Right forelimb (tissue), 1 donor: ENCODE data around the gene MICU2.
"Not testable (repeated sequence)": the region's sequence is repeated elsewhere in the genome, so short reads cannot be mapped to it uniquely, and the experiment has no call there.

ENCODE experiments used
- DNase-seq: peaks from one replicate; pipeline ENCODE4 v3.0.0-alpha.2; 2018

MICU2 gene

DNA sequence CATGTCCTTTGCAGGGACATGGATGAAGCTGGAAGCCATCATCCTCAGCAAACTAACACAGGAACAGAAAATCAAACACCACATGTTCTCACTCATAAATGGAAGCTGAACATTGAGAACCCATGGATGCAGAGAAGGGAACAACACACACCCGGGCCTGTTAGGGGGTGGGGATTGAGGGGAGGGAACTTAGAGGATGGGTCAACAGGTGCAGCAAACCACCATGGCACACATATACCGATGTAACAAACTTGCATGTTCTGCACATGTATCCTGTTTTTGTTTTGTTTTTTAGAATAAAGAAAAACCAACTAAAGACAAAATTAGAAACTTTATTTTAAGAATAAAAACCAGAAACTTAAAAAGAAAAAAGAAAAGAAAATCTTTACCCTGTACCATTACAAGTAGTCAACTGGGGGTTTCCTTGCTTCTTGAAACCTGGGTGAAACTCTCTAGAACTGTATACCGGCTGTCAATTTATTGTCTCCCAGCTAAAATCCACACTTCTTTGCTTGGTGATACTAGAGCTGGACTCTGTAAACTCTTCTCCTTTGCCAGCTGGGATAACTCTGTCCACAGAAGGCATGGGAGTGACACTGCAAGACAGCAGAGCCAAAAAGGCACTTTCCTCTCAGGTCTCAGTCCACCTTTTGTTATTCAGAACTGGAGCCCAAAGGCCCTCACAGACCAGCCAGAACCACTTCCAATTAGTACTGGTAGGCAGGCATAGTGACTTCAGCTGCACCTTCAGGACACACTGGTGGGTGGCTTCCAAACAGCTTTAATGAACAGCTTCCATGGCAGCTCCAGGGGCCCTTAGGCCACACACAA is 9.0 kb downstream of the MICU2 start:
- no peak for DNase-seq

DNA sequence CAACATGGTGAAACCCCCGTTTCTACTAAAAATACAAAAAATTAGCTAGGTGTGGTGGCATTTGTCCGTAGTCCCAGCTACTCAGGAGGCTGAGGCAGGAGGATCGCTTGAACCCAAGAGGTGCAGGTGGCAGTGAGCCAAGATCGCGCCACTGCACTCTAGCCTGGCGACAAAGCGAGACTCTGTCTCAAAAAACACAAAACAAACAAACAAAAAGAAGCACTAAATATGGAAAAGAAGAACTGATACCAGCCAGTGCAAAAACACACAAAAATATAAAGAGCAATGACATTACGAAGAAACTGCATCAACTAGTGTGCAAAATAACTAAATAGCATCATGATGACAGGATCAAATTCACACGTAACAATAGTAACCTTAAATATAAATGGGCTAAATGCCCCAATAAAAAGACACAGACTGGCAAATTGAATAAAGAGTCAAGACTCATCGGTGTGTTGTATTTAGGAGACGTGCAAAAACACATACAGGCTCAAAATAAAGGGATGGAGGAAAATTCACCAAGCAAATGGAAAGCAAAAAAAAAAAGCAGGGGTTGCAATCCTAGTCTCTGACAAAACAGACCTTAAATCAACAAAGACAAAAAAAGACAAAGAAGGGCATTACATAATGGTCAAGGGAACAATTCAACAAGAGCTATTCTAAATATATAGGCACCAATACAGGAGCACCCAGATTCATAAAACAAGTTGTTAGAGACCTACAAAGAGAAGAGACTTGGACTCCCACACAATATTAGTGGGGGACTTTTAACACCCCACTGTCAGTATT is 13.1 kb downstream of the MICU2 start:
- DNase-seq, result not testable (repeated sequence)

- DNase-seq, result no peak
Observed at GRCh38 chr13:21590231-21590630, 13.7 kb downstream of the MICU2 start.

- DNase-seq, result not testable (repeated sequence)
Observed at GRCh38 chr13:21589510-21589909, 14.5 kb downstream of the MICU2 start.

DNA sequence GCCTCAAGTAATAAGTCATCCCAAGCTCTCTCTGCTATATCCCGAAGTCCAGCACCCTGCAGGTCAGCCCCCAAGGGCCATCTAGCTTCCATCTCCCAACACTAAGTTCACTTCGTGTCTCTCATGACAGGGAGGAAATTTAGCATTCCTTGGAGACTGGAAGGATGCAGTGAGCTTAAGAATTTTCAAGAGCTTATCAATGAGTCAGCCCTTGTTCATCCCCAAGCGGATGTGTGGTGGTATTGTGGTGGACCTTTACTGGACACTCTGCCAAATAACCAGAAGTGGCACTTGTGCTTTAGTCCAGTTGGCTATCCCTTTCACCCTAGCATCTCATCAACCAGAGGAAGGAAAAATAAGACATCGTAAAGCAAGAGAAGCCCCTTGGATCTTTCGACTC is 15.6 kb downstream of the MICU2 start:
- DNase-seq, result not testable (repeated sequence)

GRCh38 chr13:21584973-21585592 is 18.9 kb downstream of the MICU2 start:
- no peak for DNase-seq

GRCh38 chr13:21583478-21583877 is 20.5 kb downstream of the MICU2 start:
- DNase-seq, result no peak

DNA sequence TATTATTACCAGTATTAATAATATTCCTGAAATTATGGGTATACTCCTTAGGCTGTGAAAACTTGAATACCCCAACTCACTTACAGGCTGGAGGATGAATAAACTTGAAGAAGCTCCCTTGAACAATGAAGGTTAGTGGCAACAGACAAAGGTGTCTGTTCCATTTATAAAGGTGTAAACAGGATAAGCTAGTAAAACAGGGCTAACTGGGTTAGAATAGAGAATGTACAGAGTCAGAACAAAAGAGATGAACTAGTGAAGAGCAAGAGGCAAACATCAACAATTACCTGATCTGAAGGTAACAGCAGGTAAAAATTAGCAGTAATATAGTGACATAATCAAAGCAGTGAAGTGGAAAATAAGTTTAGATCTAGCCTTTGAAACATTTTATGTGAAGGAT is 23.2 kb downstream of the MICU2 start:
- no peak for DNase-seq

DNA sequence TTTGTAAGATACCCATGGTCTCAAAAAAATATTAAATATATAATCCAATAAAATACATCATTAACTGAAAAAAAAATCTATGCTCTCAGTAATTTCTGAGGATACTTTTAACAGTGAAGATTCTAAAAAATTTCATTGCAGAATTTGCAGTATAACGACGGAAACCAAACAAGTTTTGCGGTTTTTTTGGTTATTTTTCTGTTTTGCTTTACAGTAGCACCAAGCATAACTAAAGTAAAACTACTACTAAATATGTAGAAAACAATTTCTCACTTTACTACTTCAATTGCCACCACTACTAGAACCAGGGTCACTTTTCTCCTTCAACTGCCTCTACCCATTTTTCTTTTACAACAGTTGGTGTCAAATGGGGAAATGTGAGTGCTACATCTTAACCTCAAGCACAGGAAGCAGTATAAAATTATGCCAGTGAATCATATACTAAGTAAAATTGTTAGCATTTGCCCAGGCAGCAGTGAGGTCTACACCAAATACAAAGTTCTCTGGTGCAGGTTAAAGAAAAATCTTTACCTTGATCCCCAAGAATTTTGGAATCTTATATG is 24.1 kb downstream of the MICU2 start:
- no peak for DNase-seq

DNA sequence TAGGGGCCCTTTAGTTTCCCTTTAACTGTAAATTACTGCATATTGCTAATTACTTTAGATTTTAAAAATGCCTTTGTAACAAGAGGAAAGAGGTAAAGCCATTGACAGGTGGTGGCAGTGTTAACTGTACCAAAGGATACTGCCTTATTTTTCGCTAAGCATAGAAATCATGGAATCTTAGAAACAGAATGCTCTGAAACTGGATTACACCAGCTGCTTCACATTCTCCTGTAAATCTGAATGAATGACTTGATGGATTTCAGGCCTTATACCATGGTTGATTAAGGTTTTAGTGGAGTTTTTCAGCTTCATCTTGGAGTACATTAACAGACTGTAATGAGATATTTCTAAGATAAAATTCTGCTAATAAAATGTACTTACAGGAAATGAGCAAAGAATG is 25.2 kb downstream of the MICU2 start:
- DNase-seq, result no peak

DNA sequence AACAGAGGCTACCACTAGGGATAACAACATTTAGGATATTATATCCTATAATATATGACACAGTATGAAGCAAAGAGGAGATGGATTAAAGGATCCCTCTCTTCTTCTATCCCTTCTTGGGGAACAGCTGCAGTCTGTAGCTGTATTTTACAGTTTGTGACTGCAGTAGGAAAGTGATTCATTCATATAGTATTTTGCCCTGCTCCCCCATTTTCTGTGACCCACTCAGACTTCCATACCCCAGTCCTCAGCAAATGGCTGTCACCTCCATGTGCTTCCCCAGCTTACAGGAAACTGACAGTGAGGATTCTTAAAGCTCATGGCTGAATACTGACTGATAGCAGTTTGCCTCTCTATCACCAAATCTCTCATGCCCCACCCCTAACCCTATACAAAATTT is 27.5 kb downstream of the MICU2 start:
- no peak for DNase-seq

DNA sequence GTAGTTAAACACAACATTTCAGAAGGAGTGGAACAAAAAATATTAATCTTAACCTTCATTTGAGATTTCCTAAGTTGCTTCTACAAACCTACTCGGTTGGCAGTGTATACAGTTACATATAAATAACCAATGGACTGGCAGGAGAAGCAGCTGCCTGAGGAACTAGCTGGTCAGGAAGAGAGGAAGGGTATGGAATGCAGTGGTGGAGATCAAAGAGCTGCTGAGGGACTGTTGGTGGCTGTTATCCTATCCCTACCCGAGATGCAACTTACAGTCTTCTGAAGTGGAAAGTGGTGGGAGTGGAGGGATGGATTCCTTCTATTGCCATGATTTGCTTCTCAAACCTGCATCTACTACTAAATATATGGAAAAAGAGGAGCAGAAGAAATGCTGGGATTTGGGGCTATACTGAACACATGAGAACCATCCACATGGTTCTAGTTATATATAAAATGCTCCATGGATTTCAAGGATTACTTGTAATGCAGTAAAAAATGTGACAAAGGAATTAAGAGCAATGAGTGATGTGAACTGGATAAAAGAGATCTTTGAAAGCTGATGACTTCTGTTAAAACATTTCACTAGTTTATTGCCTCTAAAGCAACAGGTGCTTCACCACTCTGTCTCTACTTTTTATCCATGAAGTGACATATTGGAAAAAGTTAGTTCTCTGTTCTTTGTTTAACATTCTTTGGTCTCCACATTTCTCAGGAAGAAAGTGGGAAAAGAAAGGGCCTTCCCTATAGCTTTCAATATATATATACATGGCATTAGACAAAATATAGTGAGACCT is 29.9 kb downstream of the MICU2 start:
- no peak for DNase-seq

DNA sequence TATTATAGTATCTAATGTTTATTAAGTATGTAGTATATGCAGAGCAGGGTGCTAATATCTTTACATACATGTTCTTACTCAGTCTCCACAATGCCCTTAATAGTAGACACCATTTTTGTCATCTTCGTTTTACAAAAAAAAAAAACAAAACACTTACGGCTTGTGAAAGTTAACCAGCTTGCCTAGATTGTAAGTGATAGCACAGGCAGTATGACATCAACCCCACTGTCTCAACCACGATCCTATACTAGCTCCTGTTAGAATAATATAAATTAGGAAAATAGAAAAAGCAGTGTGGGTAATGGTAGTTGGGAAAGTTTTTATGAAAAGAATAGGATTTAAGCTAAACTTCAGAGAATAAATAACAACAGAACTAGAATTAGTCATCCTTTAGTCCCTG is 34.3 kb downstream of the MICU2 start:
- no peak for DNase-seq

GRCh38 chr13:21568854-21569253 is 35.1 kb downstream of the MICU2 start:
- no peak for DNase-seq

- no peak for DNase-seq
Observed at GRCh38 chr13:21567714-21568113, 36.3 kb downstream of the MICU2 start.

GRCh38 chr13:21557995-21558394 is 46.0 kb downstream of the MICU2 start:
- no peak for DNase-seq

- no peak for DNase-seq
Observed at GRCh38 chr13:21556051-21556450, 47.9 kb downstream of the MICU2 start.

- DNase-seq, result not testable (repeated sequence)
Observed at GRCh38 chr13:21553261-21553660, 50.7 kb downstream of the MICU2 start.

DNA sequence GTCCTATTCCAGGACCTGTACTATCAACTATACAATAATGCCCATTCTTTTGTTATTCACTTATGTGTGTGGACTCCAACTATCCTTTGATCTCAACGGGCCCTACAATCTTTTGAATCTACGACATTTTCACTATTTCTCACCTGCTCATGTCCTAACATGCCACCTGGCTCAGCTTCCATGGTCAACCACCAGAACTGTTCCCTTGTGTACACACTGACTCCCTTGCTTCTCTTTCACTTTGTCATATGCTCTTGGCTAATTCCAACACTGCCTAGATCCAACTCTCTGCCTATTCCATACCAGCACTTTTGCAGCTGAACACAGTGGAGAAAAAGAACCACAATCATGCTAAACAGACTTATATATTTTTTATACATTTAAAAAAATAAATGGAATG is 53.1 kb downstream of the MICU2 start:
- DNase-seq, result no peak

DNA sequence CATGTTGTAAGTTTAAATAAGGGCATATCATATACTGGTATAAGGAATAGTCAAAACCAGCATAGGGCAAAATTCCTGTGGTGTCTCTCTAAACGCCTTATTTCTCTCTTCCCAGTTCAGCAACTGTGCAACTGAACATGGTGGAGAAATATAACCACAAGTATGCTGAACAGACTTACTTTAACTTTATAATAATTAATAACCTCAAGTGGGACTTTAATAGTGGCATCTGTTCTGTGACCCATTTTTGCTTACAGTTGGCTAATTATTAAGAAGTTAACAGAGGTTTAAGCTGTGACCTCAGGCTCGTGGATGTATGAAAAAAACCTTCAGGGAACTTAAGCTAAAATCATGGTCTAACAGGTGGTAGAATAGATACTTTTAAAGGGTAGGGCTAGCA is 54.3 kb downstream of the MICU2 start:
- DNase-seq, result no peak

DNA sequence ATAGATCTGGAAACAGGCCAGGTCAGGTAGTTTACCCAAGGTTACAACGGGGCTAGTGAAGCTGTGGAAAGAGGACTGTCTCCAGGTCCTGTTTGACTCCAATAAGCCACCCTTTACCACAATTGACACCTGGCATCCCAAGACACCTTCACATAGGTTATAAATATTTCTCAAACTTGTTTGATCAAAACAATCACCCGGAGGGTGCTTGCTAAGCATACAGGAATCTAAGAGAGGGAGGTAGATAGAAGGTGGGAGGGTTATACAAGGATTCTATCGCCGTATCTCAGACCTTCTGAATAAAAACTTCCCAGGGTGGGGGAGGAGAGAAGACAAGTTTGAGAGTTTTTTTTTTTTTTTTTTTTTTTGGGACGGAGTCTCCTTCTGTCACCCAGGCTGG is 55.4 kb downstream of the MICU2 start:
- DNase-seq, result no peak

GRCh38 chr13:21546372-21546771 is 57.6 kb downstream of the MICU2 start:
- DNase-seq, result no peak

DNA sequence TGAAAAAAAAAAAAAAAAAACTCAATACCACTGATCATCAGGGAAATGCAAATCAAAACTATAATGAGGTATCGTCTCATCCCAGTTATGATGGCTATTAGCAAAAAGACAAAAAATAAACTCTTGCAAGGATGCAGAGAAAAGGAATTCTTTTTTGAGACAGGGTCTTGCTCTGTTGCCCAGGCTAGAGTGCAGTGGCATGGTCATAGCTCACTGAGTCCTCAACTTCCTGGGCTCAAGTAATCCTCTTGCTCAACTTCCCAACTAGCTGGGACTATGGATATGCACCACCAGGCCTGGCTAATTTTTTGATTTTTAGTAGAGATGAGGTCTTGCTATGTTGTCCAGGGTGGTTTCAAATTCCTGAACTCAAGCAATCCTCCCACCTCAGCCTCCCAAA is 59.5 kb downstream of the MICU2 start:
- DNase-seq, result no peak
